ENCODE data around the gene PYGL. TPM values are rescaled to one million over a fixed set of nuclear protein-coding genes. Genes with fewer than 3 reads are reported as not detected.

Gene PYGL
- total RNA-seq, 1 experiment from 2014 or later, result 23.0 TPM

DNA sequence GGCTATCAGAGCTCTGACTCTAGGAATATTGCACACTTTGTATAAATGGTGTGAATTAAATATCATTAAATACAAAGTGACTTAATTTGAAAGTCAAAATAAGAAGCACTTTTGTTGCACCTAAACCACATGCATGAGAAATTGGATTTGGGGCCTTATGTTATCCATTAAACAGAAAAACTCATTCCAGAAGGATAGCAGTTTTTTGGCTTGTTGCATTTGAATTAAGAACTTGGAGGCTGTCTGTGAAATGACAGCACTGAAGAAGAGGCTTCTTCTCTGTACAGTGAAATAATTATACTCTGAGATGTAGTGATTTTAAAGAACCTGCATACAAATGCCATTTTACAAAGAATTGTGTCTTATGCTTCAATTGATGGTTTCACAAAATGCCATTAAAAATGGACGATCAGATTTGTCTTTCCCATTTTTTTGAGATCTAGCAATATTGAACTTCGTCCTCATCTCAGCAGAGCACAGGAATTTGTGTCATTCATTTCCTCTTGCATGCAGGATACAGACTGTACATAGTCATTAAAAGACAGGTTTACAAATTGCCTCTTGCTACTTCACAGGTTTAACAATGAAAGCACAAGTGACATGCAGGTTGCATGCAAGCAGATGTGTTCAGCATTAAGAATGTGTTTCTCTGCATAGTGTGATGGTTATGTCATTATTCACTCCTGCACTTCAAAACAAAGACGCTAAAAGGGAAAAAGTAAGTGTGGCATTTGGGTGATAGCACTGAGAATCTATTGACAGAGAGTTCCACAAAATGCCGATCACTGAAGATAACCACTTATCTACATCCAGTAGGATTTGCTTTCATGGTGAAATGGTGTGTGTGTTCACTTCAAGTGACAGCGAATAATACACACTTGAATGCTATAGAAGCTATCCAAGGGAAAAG is 35.9 kb upstream of the PYGL start:
- ChIA-PET CTCF (no interaction called here), POLR2A (no interaction called here)
- in situ Hi-C loops (cut with HindIII; ENCODE audit: low pct_unique_long_range_greater_than_20kb, low sequenced_read_pairs) (no loop called here), intact Hi-C loops (cut with micrococcal nuclease; ENCODE audit: unreplicated experiment) (no loop called here)
- Histone ChIP-seq H3K9me3 (ENCODE audit: control insufficient read depth, insufficient read depth, low read depth, low read length) (no peaks in the 10 kb centered on the region), H3K27ac (ENCODE audit: low read length) (no peak overlapping the region), H3K27me3 (ENCODE audit: control insufficient read depth, insufficient read depth, low read length) (peaks cover 3% of the 10 kb centered on the region), H3K4me3 (ENCODE audit: low read depth in 2 of 2, low read length in 2 of 2) (no peak overlapping the region), H3K36me3 (ENCODE audit: control insufficient read depth, insufficient read depth, low read length) (no peaks in the 10 kb centered on the region), H3K4me1 (ENCODE audit: control insufficient read depth, insufficient read depth, low read length) (no peaks in the 10 kb centered on the region)
- DNase-seq (ENCODE audit: low read depth, low spot score) (no peak), ATAC-seq (no peak)
- BruUV-seq (replicated peaks), result no TSS peak
- TF ChIP-seq SIN3A (IDR thresholded peaks at IDR 0.05; ENCODE audit: borderline replicate concordance, insufficient read depth, low read depth, low read length) (no peak), TCF7L2 (IDR thresholded peaks at IDR 0.05; ENCODE audit: low read depth, low read length) (no peak), POLR2AphosphoS5 (IDR thresholded peaks at IDR 0.05; ENCODE audit: low read depth, low read length) (no peak)
- TF ChIP-seq, protein P1, sequence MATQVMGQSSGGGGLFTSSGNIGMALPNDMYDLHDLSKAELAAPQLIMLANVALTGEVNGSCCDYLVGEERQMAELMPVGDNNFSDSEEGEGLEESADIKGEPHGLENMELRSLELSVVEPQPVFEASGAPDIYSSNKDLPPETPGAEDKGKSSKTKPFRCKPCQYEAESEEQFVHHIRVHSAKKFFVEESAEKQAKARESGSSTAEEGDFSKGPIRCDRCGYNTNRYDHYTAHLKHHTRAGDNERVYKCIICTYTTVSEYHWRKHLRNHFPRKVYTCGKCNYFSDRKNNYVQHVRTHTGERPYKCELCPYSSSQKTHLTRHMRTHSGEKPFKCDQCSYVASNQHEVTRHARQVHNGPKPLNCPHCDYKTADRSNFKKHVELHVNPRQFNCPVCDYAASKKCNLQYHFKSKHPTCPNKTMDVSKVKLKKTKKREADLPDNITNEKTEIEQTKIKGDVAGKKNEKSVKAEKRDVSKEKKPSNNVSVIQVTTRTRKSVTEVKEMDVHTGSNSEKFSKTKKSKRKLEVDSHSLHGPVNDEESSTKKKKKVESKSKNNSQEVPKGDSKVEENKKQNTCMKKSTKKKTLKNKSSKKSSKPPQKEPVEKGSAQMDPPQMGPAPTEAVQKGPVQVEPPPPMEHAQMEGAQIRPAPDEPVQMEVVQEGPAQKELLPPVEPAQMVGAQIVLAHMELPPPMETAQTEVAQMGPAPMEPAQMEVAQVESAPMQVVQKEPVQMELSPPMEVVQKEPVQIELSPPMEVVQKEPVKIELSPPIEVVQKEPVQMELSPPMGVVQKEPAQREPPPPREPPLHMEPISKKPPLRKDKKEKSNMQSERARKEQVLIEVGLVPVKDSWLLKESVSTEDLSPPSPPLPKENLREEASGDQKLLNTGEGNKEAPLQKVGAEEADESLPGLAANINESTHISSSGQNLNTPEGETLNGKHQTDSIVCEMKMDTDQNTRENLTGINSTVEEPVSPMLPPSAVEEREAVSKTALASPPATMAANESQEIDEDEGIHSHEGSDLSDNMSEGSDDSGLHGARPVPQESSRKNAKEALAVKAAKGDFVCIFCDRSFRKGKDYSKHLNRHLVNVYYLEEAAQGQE (IDR thresholded peaks at IDR 0.05; ENCODE audit: insufficient read depth in 1 of 2, low read depth in 2 of 2, low read length in 1 of 2), result no peak
- TF ChIP-seq, protein P2, sequence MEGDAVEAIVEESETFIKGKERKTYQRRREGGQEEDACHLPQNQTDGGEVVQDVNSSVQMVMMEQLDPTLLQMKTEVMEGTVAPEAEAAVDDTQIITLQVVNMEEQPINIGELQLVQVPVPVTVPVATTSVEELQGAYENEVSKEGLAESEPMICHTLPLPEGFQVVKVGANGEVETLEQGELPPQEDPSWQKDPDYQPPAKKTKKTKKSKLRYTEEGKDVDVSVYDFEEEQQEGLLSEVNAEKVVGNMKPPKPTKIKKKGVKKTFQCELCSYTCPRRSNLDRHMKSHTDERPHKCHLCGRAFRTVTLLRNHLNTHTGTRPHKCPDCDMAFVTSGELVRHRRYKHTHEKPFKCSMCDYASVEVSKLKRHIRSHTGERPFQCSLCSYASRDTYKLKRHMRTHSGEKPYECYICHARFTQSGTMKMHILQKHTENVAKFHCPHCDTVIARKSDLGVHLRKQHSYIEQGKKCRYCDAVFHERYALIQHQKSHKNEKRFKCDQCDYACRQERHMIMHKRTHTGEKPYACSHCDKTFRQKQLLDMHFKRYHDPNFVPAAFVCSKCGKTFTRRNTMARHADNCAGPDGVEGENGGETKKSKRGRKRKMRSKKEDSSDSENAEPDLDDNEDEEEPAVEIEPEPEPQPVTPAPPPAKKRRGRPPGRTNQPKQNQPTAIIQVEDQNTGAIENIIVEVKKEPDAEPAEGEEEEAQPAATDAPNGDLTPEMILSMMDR (IDR thresholded peaks at IDR 0.05), result no peak

DNA sequence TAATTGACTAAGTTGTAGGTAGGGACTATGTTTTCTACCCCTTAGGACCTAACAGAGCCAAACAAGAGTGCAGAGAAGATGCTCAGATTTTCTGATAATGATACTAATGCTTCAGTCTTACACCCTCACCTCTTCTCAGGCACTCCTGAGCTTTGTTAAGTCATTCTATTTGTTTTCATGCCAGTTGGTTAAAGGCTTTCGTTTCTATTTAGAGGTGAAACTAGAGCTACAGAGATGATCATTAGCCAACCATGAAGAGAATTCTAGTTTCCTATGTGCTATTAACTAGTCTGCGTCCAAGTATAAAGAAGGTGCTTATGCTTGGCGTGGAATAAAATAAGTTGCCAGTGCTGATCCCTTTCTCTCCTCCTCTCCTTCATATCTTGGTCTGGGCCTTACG is 34.6 kb upstream of the PYGL start:
- Histone ChIP-seq H3K9me3 (ENCODE audit: control insufficient read depth, insufficient read depth, low read depth, low read length) (no peaks in the 10 kb centered on the region), H3K27me3 (ENCODE audit: control insufficient read depth, insufficient read depth, low read length) (peaks cover 3% of the 10 kb centered on the region), H3K4me1 (ENCODE audit: control insufficient read depth, insufficient read depth, low read length) (no peaks in the 10 kb centered on the region), H3K4me3 (ENCODE audit: low read depth in 2 of 2, low read length in 2 of 2) (no peak overlapping the region), H3K36me3 (ENCODE audit: control insufficient read depth, insufficient read depth, low read length) (no peaks in the 10 kb centered on the region), H3K27ac (ENCODE audit: low read length) (no peak overlapping the region)
- TF ChIP-seq TCF7L2 (IDR thresholded peaks at IDR 0.05; ENCODE audit: low read depth, low read length) (no peak), SIN3A (IDR thresholded peaks at IDR 0.05; ENCODE audit: borderline replicate concordance, insufficient read depth, low read depth, low read length) (no peak), POLR2AphosphoS5 (IDR thresholded peaks at IDR 0.05; ENCODE audit: low read depth, low read length) (no peak)
- TF ChIP-seq, protein P2 (IDR thresholded peaks at IDR 0.05), result no peak
- TF ChIP-seq, protein P1 (IDR thresholded peaks at IDR 0.05; ENCODE audit: insufficient read depth in 1 of 2, low read depth in 2 of 2, low read length in 1 of 2), result no peak
- DNase-seq (ENCODE audit: low read depth, low spot score), result no peak
- ChIA-PET POLR2A (no interaction called here), CTCF (no interaction called here)
- no peak for ATAC-seq
- intact Hi-C loops (cut with micrococcal nuclease; ENCODE audit: unreplicated experiment), result no loop called here
- no TSS peak for BruUV-seq (replicated peaks)
- in situ Hi-C loops (cut with HindIII; ENCODE audit: low pct_unique_long_range_greater_than_20kb, low sequenced_read_pairs), result no loop called here
